ENCODE results near the gene PANK1. TPM values are rescaled to one million over a fixed set of nuclear protein-coding genes. Genes with fewer than 3 reads are reported as not detected.

Gene PANK1
- total and polyA plus RNA-seq, 9 of the 15 experiments (the other 6 are each of a cell fraction or from before 2014, with no cell fraction given): 1.7 to 10.7 (median 6.5) TPM

DNA sequence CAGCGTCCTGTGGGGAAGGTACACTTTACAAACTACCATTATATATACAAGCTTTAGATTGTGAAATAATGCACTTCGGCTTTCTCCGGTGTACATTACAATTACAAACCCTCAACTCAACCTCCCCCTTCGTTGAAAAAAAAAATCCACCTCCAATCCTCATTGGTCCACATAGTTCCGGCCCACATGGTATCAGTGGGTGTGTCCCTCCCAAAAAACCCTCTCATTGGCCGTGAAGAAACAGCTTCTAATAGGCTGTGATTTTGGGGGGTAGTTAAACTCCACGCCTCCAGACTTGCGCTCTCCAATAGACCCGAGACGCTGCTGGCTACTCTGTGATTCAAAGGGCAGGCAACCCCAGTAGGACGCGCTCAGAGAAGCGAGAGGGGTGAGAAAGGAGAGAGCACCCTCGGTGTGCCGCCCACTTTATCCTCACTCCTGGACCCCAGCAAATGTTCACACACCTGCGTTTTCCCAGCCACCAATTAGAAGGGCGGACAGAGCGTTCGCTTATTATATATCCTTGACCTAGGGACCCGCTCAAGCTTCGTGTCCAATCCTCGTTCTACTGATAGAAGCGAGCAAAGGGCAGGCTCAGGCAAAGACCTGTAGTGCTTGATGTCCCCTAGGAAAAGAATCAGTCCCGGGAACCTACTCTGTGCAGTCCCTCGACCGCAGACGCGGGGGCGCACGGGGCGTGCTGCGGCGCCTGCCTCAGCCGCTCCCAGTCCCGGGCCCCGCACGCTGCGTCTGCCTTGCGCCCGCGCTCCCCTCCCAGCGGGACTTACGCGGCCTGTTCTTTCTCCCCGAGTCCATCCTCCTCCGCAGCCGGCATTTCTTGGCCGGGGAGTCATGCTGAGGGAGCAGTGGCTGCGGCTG is 991 bp downstream of the PANK1 start (continued):
- TF ChIP-seq, protein P1, sequence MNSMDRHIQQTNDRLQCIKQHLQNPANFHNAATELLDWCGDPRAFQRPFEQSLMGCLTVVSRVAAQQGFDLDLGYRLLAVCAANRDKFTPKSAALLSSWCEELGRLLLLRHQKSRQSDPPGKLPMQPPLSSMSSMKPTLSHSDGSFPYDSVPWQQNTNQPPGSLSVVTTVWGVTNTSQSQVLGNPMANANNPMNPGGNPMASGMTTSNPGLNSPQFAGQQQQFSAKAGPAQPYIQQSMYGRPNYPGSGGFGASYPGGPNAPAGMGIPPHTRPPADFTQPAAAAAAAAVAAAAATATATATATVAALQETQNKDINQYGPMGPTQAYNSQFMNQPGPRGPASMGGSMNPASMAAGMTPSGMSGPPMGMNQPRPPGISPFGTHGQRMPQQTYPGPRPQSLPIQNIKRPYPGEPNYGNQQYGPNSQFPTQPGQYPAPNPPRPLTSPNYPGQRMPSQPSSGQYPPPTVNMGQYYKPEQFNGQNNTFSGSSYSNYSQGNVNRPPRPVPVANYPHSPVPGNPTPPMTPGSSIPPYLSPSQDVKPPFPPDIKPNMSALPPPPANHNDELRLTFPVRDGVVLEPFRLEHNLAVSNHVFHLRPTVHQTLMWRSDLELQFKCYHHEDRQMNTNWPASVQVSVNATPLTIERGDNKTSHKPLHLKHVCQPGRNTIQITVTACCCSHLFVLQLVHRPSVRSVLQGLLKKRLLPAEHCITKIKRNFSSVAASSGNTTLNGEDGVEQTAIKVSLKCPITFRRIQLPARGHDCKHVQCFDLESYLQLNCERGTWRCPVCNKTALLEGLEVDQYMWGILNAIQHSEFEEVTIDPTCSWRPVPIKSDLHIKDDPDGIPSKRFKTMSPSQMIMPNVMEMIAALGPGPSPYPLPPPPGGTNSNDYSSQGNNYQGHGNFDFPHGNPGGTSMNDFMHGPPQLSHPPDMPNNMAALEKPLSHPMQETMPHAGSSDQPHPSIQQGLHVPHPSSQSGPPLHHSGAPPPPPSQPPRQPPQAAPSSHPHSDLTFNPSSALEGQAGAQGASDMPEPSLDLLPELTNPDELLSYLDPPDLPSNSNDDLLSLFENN (IDR thresholded peaks at IDR 0.05; ENCODE audit: low read depth in 2 of 2, low read length in 2 of 2): no peak
- TF ChIP-seq HMGN3 (IDR thresholded peaks at IDR 0.05; ENCODE audit: borderline replicate concordance, extremely low read depth, insufficient read length, low read depth, low read length): peak; percentile 36
- no peak for TF ChIP-seq ZNF764 (CRISPR knock-in tag; IDR thresholded peaks at IDR 0.05; ENCODE audit: low read depth)
- TF ChIP-seq, protein P2, sequence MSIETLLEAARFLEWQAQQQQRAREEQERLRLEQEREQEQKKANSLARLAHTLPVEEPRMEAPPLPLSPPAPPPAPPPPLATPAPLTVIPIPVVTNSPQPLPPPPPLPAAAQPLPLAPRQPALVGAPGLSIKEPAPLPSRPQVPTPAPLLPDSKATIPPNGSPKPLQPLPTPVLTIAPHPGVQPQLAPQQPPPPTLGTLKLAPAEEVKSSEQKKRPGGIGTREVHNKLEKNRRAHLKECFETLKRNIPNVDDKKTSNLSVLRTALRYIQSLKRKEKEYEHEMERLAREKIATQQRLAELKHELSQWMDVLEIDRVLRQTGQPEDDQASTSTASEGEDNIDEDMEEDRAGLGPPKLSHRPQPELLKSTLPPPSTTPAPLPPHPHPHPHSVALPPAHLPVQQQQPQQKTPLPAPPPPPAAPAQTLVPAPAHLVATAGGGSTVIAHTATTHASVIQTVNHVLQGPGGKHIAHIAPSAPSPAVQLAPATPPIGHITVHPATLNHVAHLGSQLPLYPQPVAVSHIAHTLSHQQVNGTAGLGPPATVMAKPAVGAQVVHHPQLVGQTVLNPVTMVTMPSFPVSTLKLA (conservative IDR thresholded peaks at IDR 0.05): peak in 1 of 2 experiments; percentile 49; a peak in 3 of 4 replicates
- peak; percentile 71; the same call in 1 of the 2 replicates for TF ChIP-seq GTF2F1 (IDR thresholded peaks at IDR 0.05; ENCODE audit: low read depth, low read length)
- TF ChIP-seq, protein P3, sequence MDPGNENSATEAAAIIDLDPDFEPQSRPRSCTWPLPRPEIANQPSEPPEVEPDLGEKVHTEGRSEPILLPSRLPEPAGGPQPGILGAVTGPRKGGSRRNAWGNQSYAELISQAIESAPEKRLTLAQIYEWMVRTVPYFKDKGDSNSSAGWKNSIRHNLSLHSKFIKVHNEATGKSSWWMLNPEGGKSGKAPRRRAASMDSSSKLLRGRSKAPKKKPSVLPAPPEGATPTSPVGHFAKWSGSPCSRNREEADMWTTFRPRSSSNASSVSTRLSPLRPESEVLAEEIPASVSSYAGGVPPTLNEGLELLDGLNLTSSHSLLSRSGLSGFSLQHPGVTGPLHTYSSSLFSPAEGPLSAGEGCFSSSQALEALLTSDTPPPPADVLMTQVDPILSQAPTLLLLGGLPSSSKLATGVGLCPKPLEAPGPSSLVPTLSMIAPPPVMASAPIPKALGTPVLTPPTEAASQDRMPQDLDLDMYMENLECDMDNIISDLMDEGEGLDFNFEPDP (CRISPR knock-in tag; IDR thresholded peaks at IDR 0.05): no peak
- no peak for TF ChIP-seq TARDBP (IDR thresholded peaks at IDR 0.05)
- no peak for TF ChIP-seq SMARCB1 (IDR thresholded peaks at IDR 0.05; ENCODE audit: insufficient read length, low read depth)
- TF ChIP-seq, protein P4, sequence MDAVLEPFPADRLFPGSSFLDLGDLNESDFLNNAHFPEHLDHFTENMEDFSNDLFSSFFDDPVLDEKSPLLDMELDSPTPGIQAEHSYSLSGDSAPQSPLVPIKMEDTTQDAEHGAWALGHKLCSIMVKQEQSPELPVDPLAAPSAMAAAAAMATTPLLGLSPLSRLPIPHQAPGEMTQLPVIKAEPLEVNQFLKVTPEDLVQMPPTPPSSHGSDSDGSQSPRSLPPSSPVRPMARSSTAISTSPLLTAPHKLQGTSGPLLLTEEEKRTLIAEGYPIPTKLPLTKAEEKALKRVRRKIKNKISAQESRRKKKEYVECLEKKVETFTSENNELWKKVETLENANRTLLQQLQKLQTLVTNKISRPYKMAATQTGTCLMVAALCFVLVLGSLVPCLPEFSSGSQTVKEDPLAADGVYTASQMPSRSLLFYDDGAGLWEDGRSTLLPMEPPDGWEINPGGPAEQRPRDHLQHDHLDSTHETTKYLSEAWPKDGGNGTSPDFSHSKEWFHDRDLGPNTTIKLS (IDR thresholded peaks at IDR 0.05; ENCODE audit: borderline replicate concordance, low read depth): no peak
- TF ChIP-seq ZNF583 (CRISPR knock-in tag; IDR thresholded peaks at IDR 0.05): no peak
- TF ChIP-seq MCM7 (IDR thresholded peaks at IDR 0.05): no peak
- TF ChIP-seq KLF6 (CRISPR knock-in tag; IDR thresholded peaks at IDR 0.05; ENCODE audit: borderline replicate concordance): no peak
- TF ChIP-seq THRAP3 (IDR thresholded peaks at IDR 0.05; ENCODE audit: borderline replicate concordance): no peak
- TF ChIP-seq, protein P5, sequence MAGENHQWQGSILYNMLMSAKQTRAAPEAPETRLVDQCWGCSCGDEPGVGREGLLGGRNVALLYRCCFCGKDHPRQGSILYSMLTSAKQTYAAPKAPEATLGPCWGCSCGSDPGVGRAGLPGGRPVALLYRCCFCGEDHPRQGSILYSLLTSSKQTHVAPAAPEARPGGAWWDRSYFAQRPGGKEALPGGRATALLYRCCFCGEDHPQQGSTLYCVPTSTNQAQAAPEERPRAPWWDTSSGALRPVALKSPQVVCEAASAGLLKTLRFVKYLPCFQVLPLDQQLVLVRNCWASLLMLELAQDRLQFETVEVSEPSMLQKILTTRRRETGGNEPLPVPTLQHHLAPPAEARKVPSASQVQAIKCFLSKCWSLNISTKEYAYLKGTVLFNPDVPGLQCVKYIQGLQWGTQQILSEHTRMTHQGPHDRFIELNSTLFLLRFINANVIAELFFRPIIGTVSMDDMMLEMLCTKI (IDR thresholded peaks at IDR 0.05; ENCODE audit: partially characterized antibody): no peak
